Esophagus squamous epithelium (tissue), 4 donors: Measurements from ENCODE around the gene GALNT4.

Experiments
- CTCF ChIP-seq, 6 experiments: fragments of 450-650 bp in 4 of 6; fragments of 200-600 bp in 2 of 6; sonication (generic) in 2 of 6; IDR thresholded peaks; one replicate each; pipeline ENCODE4 v1.5.1; 2016 to 2019; ENCODE audit warnings: antibody characterized with exemption in 6 of 6, mild to moderate bottlenecking in 4 of 6, moderate library complexity in 4 of 6
- POLR2A ChIP-seq, 4 donors: fragments of 450-650 bp; IDR thresholded peaks; one replicate each; pipeline ENCODE4 v1.6.1; 2017; ENCODE audit warnings: antibody characterized with exemption in 4 of 4, mild to moderate bottlenecking in 4 of 4, moderate library complexity in 3 of 4

- TF ChIP-seq CTCF (IDR thresholded peaks at IDR 0.05) (no peak), POLR2A (IDR thresholded peaks at IDR 0.05) (no peak)
These were observed 48.4 kb downstream of the GALNT4 start for GRCh38 chr12:89476232-89476631.
